ENCODE results near the gene MEIG1. TPM values are rescaled to one million over a fixed set of nuclear protein-coding genes. Genes with fewer than 3 reads are reported as not detected.

Gene MEIG1
- total RNA-seq, 3 donors from 2014 or later (not counting 1 experiment from before 2014, with no cell fraction given) = not detected

DNA sequence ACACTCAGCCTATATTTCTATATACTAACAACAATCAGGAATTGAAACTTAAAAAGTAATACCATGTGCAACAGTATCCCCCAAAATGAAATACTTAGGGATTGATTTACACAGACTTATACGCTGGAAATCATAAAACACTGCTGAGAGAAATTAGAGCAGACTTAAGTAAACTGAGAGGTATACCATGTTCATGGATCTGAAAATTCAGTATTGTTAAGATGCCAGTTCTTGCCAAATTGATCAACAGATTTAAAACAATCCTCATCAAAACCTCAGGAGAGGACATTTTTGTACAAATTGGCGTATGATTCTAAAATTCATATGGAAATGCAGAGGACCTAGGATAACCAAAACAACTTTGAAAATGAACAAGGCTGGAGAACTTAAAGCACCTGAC, 42.6 kb upstream of the MEIG1 start:
- no peak for ATAC-seq
- Mint-ChIP-seq H3K4me3 (no peak overlapping the region), H3K27ac (peak overlapping the region in 1 of 2 donors; percentile 11), H3K9me3 (no peaks in the 10 kb centered on the region), H3K27me3 (ENCODE audit: low read depth in 2 of 2) (no peaks in the 10 kb centered on the region), H3K4me1 (peaks cover 17% of the 10 kb centered on the region in 2 donors), H3K36me3 (peaks cover 47% of the 10 kb centered on the region)
- Histone ChIP-seq H3K27me3 (ENCODE audit: control insufficient read depth, insufficient read depth, low read length) (no peaks in the 10 kb centered on the region), H3K4me1 (ENCODE audit: control insufficient read depth, insufficient read depth, low read length) (no peaks in the 10 kb centered on the region), H3K9me3 (ENCODE audit: control insufficient read depth, insufficient read depth, low read length) (no peaks in the 10 kb centered on the region), H3K36me3 (ENCODE audit: control insufficient read depth, insufficient read depth, low read length) (peaks cover 80% of the 10 kb centered on the region), H3K27ac (ENCODE audit: low read length) (no peak overlapping the region), H3K4me3 (ENCODE audit: low read length) (no peak overlapping the region)
- 100% methylated on average over 2 of the region's 2 CpGs for WGBS (ENCODE audit: insufficient coverage)
- intact Hi-C loops (cut with micrococcal nuclease) = no loop called here
- DNase-seq = no peak
- TF ChIP-seq, protein P1, sequence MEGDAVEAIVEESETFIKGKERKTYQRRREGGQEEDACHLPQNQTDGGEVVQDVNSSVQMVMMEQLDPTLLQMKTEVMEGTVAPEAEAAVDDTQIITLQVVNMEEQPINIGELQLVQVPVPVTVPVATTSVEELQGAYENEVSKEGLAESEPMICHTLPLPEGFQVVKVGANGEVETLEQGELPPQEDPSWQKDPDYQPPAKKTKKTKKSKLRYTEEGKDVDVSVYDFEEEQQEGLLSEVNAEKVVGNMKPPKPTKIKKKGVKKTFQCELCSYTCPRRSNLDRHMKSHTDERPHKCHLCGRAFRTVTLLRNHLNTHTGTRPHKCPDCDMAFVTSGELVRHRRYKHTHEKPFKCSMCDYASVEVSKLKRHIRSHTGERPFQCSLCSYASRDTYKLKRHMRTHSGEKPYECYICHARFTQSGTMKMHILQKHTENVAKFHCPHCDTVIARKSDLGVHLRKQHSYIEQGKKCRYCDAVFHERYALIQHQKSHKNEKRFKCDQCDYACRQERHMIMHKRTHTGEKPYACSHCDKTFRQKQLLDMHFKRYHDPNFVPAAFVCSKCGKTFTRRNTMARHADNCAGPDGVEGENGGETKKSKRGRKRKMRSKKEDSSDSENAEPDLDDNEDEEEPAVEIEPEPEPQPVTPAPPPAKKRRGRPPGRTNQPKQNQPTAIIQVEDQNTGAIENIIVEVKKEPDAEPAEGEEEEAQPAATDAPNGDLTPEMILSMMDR (IDR thresholded peaks at IDR 0.05) = no peak

- WGBS (ENCODE audit: insufficient coverage) = 96% methylated on average over 3 of the region's 3 CpGs
- no peaks in the 10 kb centered on the region for H3K9me3 Mint-ChIP-seq
- H3K36me3 Mint-ChIP-seq = peaks cover 55% of the 10 kb centered on the region
- Histone ChIP-seq H3K9me3 (ENCODE audit: control insufficient read depth, insufficient read depth, low read length) (no peaks in the 10 kb centered on the region), H3K36me3 (ENCODE audit: control insufficient read depth, insufficient read depth, low read length) (peaks cover 86% of the 10 kb centered on the region), H3K4me1 (ENCODE audit: control insufficient read depth, insufficient read depth, low read length) (no peaks in the 10 kb centered on the region), H3K4me3 (ENCODE audit: low read length) (no peak overlapping the region), H3K27me3 (ENCODE audit: control insufficient read depth, insufficient read depth, low read length) (no peaks in the 10 kb centered on the region), H3K27ac (ENCODE audit: low read length) (no peak overlapping the region)
- no peak overlapping the region for H3K4me3 Mint-ChIP-seq
- peaks cover 17% of the 10 kb centered on the region in 2 donors for H3K4me1 Mint-ChIP-seq
- TF ChIP-seq, protein P1 (IDR thresholded peaks at IDR 0.05) = no peak
- DNase-seq (no peak), ATAC-seq (no peak)
- intact Hi-C loops (cut with micrococcal nuclease) = no loop called here
- H3K27me3 Mint-ChIP-seq (ENCODE audit: low read depth in 2 of 2) = no peaks in the 10 kb centered on the region
- H3K27ac Mint-ChIP-seq = no peak overlapping the region
These were observed 41.4 kb upstream of the MEIG1 start for GRCh38 chr10:14917827-14918226.

GRCh38 chr10:14918964-14919363, 40.2 kb upstream of the MEIG1 start:
- Histone ChIP-seq H3K4me3 (ENCODE audit: low read length) (no peak overlapping the region), H3K27me3 (ENCODE audit: control insufficient read depth, insufficient read depth, low read length) (no peaks in the 10 kb centered on the region), H3K4me1 (ENCODE audit: control insufficient read depth, insufficient read depth, low read length) (no peaks in the 10 kb centered on the region), H3K27ac (ENCODE audit: low read length) (no peak overlapping the region), H3K36me3 (ENCODE audit: control insufficient read depth, insufficient read depth, low read length) (peaks cover 87% of the 10 kb centered on the region), H3K9me3 (ENCODE audit: control insufficient read depth, insufficient read depth, low read length) (no peaks in the 10 kb centered on the region)
- no peaks in the 10 kb centered on the region for H3K27me3 Mint-ChIP-seq (ENCODE audit: low read depth in 2 of 2)
- TF ChIP-seq, protein P1 (IDR thresholded peaks at IDR 0.05) = no peak
- H3K4me1 Mint-ChIP-seq = peaks cover 12 to 13% of the 10 kb centered on the region in 2 donors
- peaks cover 56% of the 10 kb centered on the region for H3K36me3 Mint-ChIP-seq
- H3K27ac Mint-ChIP-seq = peak overlapping the region in 1 of 2 donors; percentile 41
- DNase-seq (no peak), ATAC-seq (no peak)
- H3K9me3 Mint-ChIP-seq = no peaks in the 10 kb centered on the region
- 74% methylated on average over 3 of the region's 3 CpGs for WGBS (ENCODE audit: insufficient coverage)
- no peak overlapping the region for H3K4me3 Mint-ChIP-seq
- intact Hi-C loops (cut with micrococcal nuclease) = no loop called here

- intact Hi-C loops (cut with micrococcal nuclease) = no loop called here
- no peaks in the 10 kb centered on the region for H3K4me1 ChIP-seq (ENCODE audit: control insufficient read depth, insufficient read depth, low read length)
- 97% methylated on average over 7 of the region's 7 CpGs for WGBS (ENCODE audit: insufficient coverage)
- H3K4me1 Mint-ChIP-seq = peaks cover 0 to 5% of the 10 kb centered on the region in 2 donors
- H3K36me3 Mint-ChIP-seq = peaks cover 27% of the 10 kb centered on the region
- no peak overlapping the region for H3K27ac Mint-ChIP-seq
- H3K27ac ChIP-seq (ENCODE audit: low read length) = no peak overlapping the region
- H3K9me3 ChIP-seq (ENCODE audit: control insufficient read depth, insufficient read depth, low read length) = no peaks in the 10 kb centered on the region
- DNase-seq (no peak), ATAC-seq (no peak)
- H3K27me3 Mint-ChIP-seq (ENCODE audit: low read depth in 2 of 2) = no peaks in the 10 kb centered on the region
- no peak overlapping the region for H3K4me3 ChIP-seq (ENCODE audit: low read length)
- no peak overlapping the region for H3K4me3 Mint-ChIP-seq
- TF ChIP-seq, protein P1 (IDR thresholded peaks at IDR 0.05) = no peak
- peaks cover 77% of the 10 kb centered on the region for H3K36me3 ChIP-seq (ENCODE audit: control insufficient read depth, insufficient read depth, low read length)
- no peaks in the 10 kb centered on the region for H3K9me3 Mint-ChIP-seq
- H3K27me3 ChIP-seq (ENCODE audit: control insufficient read depth, insufficient read depth, low read length) = no peaks in the 10 kb centered on the region
These were observed 35.2 kb upstream of the MEIG1 start for GRCh38 chr10:14924013-14924412.
